GM12878 (cell line): ENCODE results near the gene ZFYVE19. TPM values are rescaled to one million over a fixed set of nuclear protein-coding genes. Genes with fewer than 3 reads are reported as not detected.

Experiments used
- ATAC-seq: fragments of 200-7000 bp; cut with Tn5 transposase; 3 replicates; pipeline ENCODE4 v1.9.1; 2020; ENCODE audit warnings: mild to moderate bottlenecking, moderate library complexity
- BruUV-seq: library from RNA; stranded (reverse); fragments of 400-500 nt; replicated peaks from 2 replicates; lab custom pipeline; 2021; lab: Mats Ljungman, UMichigan
- CTCF ChIA-PET: fragments of 300-600 bp; sonication (Branson Sonifier 250); formaldehyde crosslinking; extraction: SDS; loops from one replicate; lab custom pipeline; 2021; ENCODE audit warnings: inconsistent platforms; lab: Yijun Ruan, JAX
- POLR2A ChIA-PET: fragments of 350-600 bp; formaldehyde crosslinking; extraction: SDS; loops from one replicate; lab custom pipeline; 2021; ENCODE audit warnings: inconsistent platforms; lab: Charles Lee
- RAD21 ChIA-PET: fragments of 300-600 bp; sonication (Branson Sonifier 250); formaldehyde crosslinking; loops from one replicate; lab custom pipeline; 2023; ENCODE audit warnings: antibody characterized with exemption; ENCODE audit not compliant: unreplicated experiment; lab: Charles Lee
- SMC1A ChIA-PET: fragments of 300-600 bp; sonication (Branson Sonifier 250); formaldehyde crosslinking; loops from one replicate; lab custom pipeline; 2023; ENCODE audit not compliant: unreplicated experiment, uncharacterized antibody; lab: Charles Lee
- DNase-seq: peaks from one replicate; pipeline ENCODE4 v3.0.0-alpha.2; 2011; ENCODE audit warnings: low read depth, low spot score
- FAIRE-seq: peaks from 3 replicates; lab custom pipeline; 2011; peaks lifted over from hg19 to GRCh38; lab: Jason Lieb, UNC
- H2AFZ ChIP-seq: 2 replicates; pipeline ENCODE4 v1.6.0; 2011; ENCODE audit warnings: low read depth, low read length, control low read depth; ENCODE audit not compliant: control insufficient read depth
- H3K27ac ChIP-seq: 2 replicates; pipeline ENCODE4 v1.5.1; 2011; ENCODE audit warnings: control low read depth; ENCODE audit not compliant: control insufficient read depth, insufficient read depth
- H3K27me3 ChIP-seq, 2 experiments: replicated peaks in 1 of 2; 2 replicates each; pipeline versions ENCODE4 v1.6.0 to v1.6.1; 2011; ENCODE audit warnings: low read length in 1 of 2; ENCODE audit not compliant: control insufficient read depth in 2 of 2, insufficient read depth in 2 of 2
- H3K36me3 ChIP-seq, 2 experiments: 2 replicates each; pipeline ENCODE4 v1.5.1; 2011; ENCODE audit warnings: low read length in 1 of 2; ENCODE audit not compliant: control insufficient read depth in 2 of 2, insufficient read depth in 2 of 2
- H3K4me1 ChIP-seq: 2 replicates; pipeline ENCODE4 v1.6.1; 2011; ENCODE audit warnings: mild to moderate bottlenecking, low read length, moderate library complexity, mixed read lengths; ENCODE audit not compliant: control insufficient read depth, insufficient read depth
- H3K4me2 ChIP-seq: 2 replicates; pipeline ENCODE4 v1.6.0; 2011; ENCODE audit warnings: control low read depth; ENCODE audit not compliant: control insufficient read depth, insufficient read depth
- H3K4me3 ChIP-seq: fragments of 200-600 bp; sonication (generic); 2 replicates; pipeline ENCODE4 v1.5.1; 2016
- H3K79me2 ChIP-seq: 2 replicates; pipeline ENCODE4 v1.6.0; 2011; ENCODE audit warnings: low read length; ENCODE audit not compliant: control insufficient read depth, insufficient read depth
- H3K9ac ChIP-seq: 2 replicates; pipeline ENCODE4 v1.8.0; 2011; ENCODE audit warnings: low read length, control low read depth, mixed read lengths; ENCODE audit not compliant: control insufficient read depth, insufficient read depth
- H3K9me3 ChIP-seq: replicated peaks from 3 replicates; pipeline ENCODE4 v1.5.1; 2011; ENCODE audit warnings: mild to moderate bottlenecking, low read length; ENCODE audit not compliant: control insufficient read depth, insufficient read depth
- H4K20me1 ChIP-seq: 2 replicates; pipeline ENCODE4 v1.6.0; 2011; ENCODE audit not compliant: control insufficient read depth, insufficient read depth
- BMI1 ChIP-seq: fragments of 450-650 bp; IDR thresholded peaks from 2 replicates; pipeline ENCODE4 v1.6.1; 2016; ENCODE audit warnings: mild to moderate bottlenecking, moderate library complexity, borderline replicate concordance
- CHD4 ChIP-seq: fragments of 200-600 bp; sonication (generic); IDR thresholded peaks from 2 replicates; pipeline ENCODE4 v1.6.1; 2016; ENCODE audit warnings: mild to moderate bottlenecking
- HSF1 ChIP-seq: fragments of 150-350 bp; IDR thresholded peaks from 2 replicates; pipeline ENCODE4 v1.6.1; 2014; ENCODE audit warnings: mild to moderate bottlenecking, low read depth, low read length
- MEF2A ChIP-seq: IDR thresholded peaks from 2 replicates; pipeline ENCODE4 v1.6.1; 2011; ENCODE audit warnings: low read depth, mild to moderate bottlenecking, low read length, moderate library complexity; ENCODE audit not compliant: insufficient read depth
- NR2C2 ChIP-seq: IDR thresholded peaks from 2 replicates; pipeline ENCODE4 v1.6.1; 2011; ENCODE audit warnings: borderline replicate concordance, low read depth; ENCODE audit not compliant: control insufficient read depth, insufficient read length
- NR2F1 ChIP-seq: fragments of 450-650 bp; conservative IDR thresholded peaks from 2 replicates; pipeline ENCODE4 v1.6.1; 2017; ENCODE audit warnings: mild to moderate bottlenecking
- RELA ChIP-seq: fragments of 450-650 bp; IDR thresholded peaks from 2 replicates; pipeline ENCODE4 v1.8.0; 2014; ENCODE audit warnings: borderline replicate concordance; ENCODE audit not compliant: partially characterized antibody
- REST ChIP-seq: IDR thresholded peaks from 2 replicates; pipeline ENCODE4 v1.6.1; 2012; ENCODE audit warnings: mild to moderate bottlenecking, low read depth, low read length
- SKIL ChIP-seq: fragments of 450-650 bp; IDR thresholded peaks from 2 replicates; pipeline ENCODE4 v1.6.1; 2017; ENCODE audit warnings: mild to moderate bottlenecking, low read depth, inconsistent platforms; ENCODE audit not compliant: poor library complexity, severe bottlenecking
- STAT1 ChIP-seq: fragments of 450-650 bp; conservative IDR thresholded peaks from 2 replicates; pipeline ENCODE4 v1.6.1; 2014; ENCODE audit warnings: antibody characterized with exemption, mild to moderate bottlenecking
- USF1 ChIP-seq: IDR thresholded peaks from 2 replicates; pipeline ENCODE4 v1.6.1; 2011; ENCODE audit warnings: borderline replicate concordance, low read depth, mild to moderate bottlenecking, moderate library complexity, mixed read lengths, low read length; ENCODE audit not compliant: insufficient read depth; ENCODE audit errors: extremely low read length
- ZBTB33 ChIP-seq: fragments of 450-650 bp; IDR thresholded peaks from 2 replicates; pipeline ENCODE4 v1.6.1; 2017; ENCODE audit warnings: mild to moderate bottlenecking
- ZNF622 ChIP-seq: fragments of 450-650 bp; IDR thresholded peaks from 2 replicates; pipeline ENCODE4 v1.6.1; 2017; ENCODE audit warnings: mild to moderate bottlenecking, inconsistent platforms
- WGBS: methylation state at CpG from one replicate; pipeline ENCODE4 v1.1.6; 2016; ENCODE audit warnings: low lambda C conversion rate; ENCODE audit not compliant: insufficient replicate concordance, insufficient coverage; ENCODE audit errors: missing lambda C conversion rate; 5-methylcytosine and 5-hydroxymethylcytosine counted together
- in situ Hi-C: fragments of 300-500 bp; cut with MboI; formaldehyde crosslinking; loops from 9 replicates; pipeline ENCODE4 v1.14.3; 2018; ENCODE audit warnings: mixed read lengths
- intact Hi-C: fragments of 100-400 bp; cut with micrococcal nuclease; formaldehyde crosslinking; loops from one replicate; pipeline ENCODE4 v1.14.2; 2022; ENCODE audit not compliant: unreplicated experiment
- polyA plus RNA-seq, 11 experiments: library from polyadenylated mRNA; depleted of rRNA in 4 of 11; unstranded in 6 of 11; stranded (reverse) in 5 of 11; fragments of >200 nt; fragmentation: Nextera tagmentation in 4 of 11; fragmentation: Illumina TruSeq in 1 of 11; extraction: Ambion mirVana in 4 of 11; extraction: Trizol in 1 of 11; gene quantifications; 1 replicate in 1 of 11; 2 replicates in 10 of 11; pipeline versions ENCODE4 v1.2.1 to v1.2.3, GENCODE V29; 2011 to 2016; ENCODE audit warnings: inconsistent platforms in 2 of 11, missing spikeins in 2 of 11, low read depth in 1 of 11
- total RNA-seq, 4 experiments: library from RNA; depleted of rRNA in 3 of 4; stranded (reverse); fragments of >200 nt in 3 of 4; fragmentation: Illumina TruSeq in 1 of 4; extraction: Trizol in 1 of 4; gene quantifications; 2 replicates each; pipeline versions ENCODE4 v1.2.1 to v1.2.3, GENCODE V29; 2013 to 2021

Gene ZFYVE19
- total and polyA plus RNA-seq, 10 of the 15 experiments (the other 5 are each of a cell fraction or from before 2014, with no cell fraction given) = 1.7 to 36.3 (median 17.0) TPM

- no peak for ATAC-seq
Measured at GRCh38 chr15:40838756-40839155, 31.9 kb downstream of the ZFYVE19 start.

More at GRCh38 chr15:40838756-40839155, 31.9 kb downstream of the ZFYVE19 start:
- Histone ChIP-seq H3K4me1 (no peaks in the 10 kb centered on the region), H3K4me3 (no peak overlapping the region), H3K9ac (no peak overlapping the region), H3K4me2 (no peak overlapping the region), H3K79me2 (no peaks in the 10 kb centered on the region), H2AFZ (no peak overlapping the region), H3K27ac (no peak overlapping the region), H4K20me1 (no peaks in the 10 kb centered on the region), H3K36me3 (no peaks in the 10 kb centered on the region), H3K27me3 (peaks cover 1 to 3% of the 10 kb centered on the region in 2 experiments; a peak in 1 of 4 replicates), H3K9me3 (no peaks in the 10 kb centered on the region)
- ChIA-PET CTCF (interaction anchor here (1.2 to 2.6 kb wide), 4 partner anchors 10 to 86 kb away, joined by 3 to 12 read pairs (median 4); partner anchors contain the start of gene PPP1R14D), SMC1A (interaction anchor here (0.6 to 0.8 kb wide), 2 partner anchors 56 to 533 kb away, joined by 3 read pairs; no protein-coding TSS in a partner anchor), RAD21 (interaction anchor here (1.1 to 2.1 kb wide), 3 partner anchors 19 to 54 kb away, joined by 3 to 4 read pairs (median 3); no protein-coding TSS in a partner anchor), POLR2A (interaction anchor here (0.6 to 1.1 kb wide), 3 partner anchors 10 to 59 kb away, joined by 3 to 4 read pairs (median 3); partner anchors contain the start of gene PPP1R14D)
- DNase-seq (no peak), FAIRE-seq (no peak)
- no peak for TF ChIP-seq ZBTB33
- TF ChIP-seq REST = no peak
- TF ChIP-seq MEF2A = no peak
- no peak for TF ChIP-seq USF1
- no peak for TF ChIP-seq RELA
- TF ChIP-seq STAT1 = no peak
- no peak for TF ChIP-seq BMI1
- TF ChIP-seq SKIL = no peak
- no peak for TF ChIP-seq NR2C2
- TF ChIP-seq ZNF622 = no peak
- no peak for TF ChIP-seq CHD4
- TF ChIP-seq NR2F1 = no peak
- no peak for TF ChIP-seq HSF1
- BruUV-seq = no TSS peak
- 33% methylated on average over 5 of the region's 5 CpGs for WGBS
- intact Hi-C loops (no loop called here), in situ Hi-C loops (no loop called here)
